IPS DF 6.9 (cell line): Measurements from ENCODE around the gene UBA7.
"Not testable (repeated sequence)": the region's sequence is repeated elsewhere in the genome, so short reads cannot be mapped to it uniquely, and the experiment has no call there.

Experiments used
- DNase-seq: peaks from one replicate; pipeline ENCODE4 v3.0.0-alpha.2; 2013; ENCODE audit warnings: low read depth, low spot score
- H3K27ac ChIP-seq: one replicate; pipeline ENCODE4 v1.5.1; 2013; ENCODE audit warnings: low read length, control low read depth
- H3K27me3 ChIP-seq: 2 replicates; pipeline ENCODE4 v1.6.1; 2013; ENCODE audit warnings: mild to moderate bottlenecking, low read length; ENCODE audit not compliant: control insufficient read depth, insufficient read depth
- H3K36me3 ChIP-seq: 2 replicates; pipeline ENCODE4 v1.6.1; 2013; ENCODE audit warnings: low read length; ENCODE audit not compliant: control insufficient read depth, insufficient read depth
- H3K4me1 ChIP-seq: 2 replicates; pipeline ENCODE4 v1.6.1; 2013; ENCODE audit warnings: low read length; ENCODE audit not compliant: control insufficient read depth, insufficient read depth
- H3K4me3 ChIP-seq: 2 replicates; pipeline ENCODE4 v1.5.1; 2013; ENCODE audit warnings: mild to moderate bottlenecking, low read length
- H3K9me3 ChIP-seq: 2 replicates; pipeline ENCODE4 v1.6.1; 2013; ENCODE audit warnings: low read length, inconsistent platforms; ENCODE audit not compliant: control insufficient read depth, insufficient read depth
- WGBS: extraction: QIAGEN DNeasy Blood & Tissue Kit; methylation state at CpG from one replicate; pipeline ENCODE4 v1.1.7; 2013; ENCODE audit warnings: mixed read lengths, missing lambda C conversion rate; ENCODE audit not compliant: insufficient read length, insufficient coverage; 5-methylcytosine and 5-hydroxymethylcytosine counted together

UBA7 gene

DNA sequence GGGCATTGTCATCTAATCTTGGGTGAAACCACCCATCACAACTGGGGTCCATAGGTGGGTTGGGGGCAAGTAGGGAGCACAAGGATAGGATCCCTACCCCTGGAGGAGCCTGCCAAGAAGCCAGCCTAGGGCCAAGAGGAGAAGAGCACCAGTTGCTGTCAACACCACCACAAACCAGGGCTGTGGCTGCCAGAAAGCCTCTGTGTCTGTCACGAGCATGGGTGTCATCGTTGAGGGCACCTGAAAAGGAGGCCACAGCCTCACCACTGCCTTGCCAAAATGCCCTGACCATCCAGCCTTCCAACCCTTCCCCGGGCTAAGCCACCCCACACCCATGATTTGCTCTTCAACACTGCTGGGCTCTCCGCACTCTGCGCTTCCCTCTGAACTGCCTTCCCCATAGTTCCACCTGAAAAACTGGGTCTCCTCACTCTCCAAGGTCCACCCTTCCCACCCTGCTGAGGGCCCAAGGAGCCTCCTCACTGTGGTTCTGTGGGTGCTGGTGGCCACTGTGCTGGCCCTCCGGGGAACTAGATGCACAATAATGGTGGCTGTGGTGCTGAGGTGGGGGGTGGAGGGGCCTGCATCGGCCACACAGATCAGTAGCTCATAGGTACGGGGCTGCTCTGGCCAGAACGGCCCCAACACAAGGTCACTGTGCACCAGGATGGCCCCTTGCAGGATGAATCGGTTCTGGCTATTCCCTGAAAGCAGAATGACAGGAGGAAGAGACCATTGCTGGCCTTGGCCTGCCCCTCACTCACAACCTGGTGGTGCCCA lies 21.2 kb downstream of the UBA7 start:
- no peak overlapping the region for H3K27ac ChIP-seq
- no CpG with 5 or more reads among the region's 10 CpGs for WGBS
- no peaks in the 10 kb centered on the region for H3K9me3 ChIP-seq
- H3K27me3 ChIP-seq, result no peaks in the 10 kb centered on the region
- no peaks in the 10 kb centered on the region for H3K4me1 ChIP-seq
- no peaks in the 10 kb centered on the region for H3K36me3 ChIP-seq
- no peak overlapping the region for H3K4me3 ChIP-seq
- DNase-seq, result no peak

DNA sequence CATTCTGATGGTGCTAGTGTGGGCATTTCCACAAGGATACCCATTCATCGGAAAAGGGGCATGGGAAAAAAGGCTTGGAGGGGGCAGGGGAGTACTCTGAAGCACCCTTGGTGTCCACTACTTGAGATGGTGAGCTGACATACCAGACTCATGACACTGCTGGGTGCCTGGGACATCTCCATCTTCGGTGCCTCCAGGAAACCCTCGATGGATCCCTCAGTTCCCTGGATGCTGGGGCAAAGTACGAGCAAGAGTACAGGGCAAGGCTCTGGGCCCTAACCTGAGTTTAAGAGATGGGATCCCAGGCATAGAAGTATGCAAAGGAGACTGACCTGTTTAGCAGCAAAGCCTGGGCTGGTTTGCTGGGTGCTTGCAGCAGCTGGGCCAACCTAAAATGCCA lies 22.2 kb downstream of the UBA7 start:
- no peaks in the 10 kb centered on the region for H3K27me3 ChIP-seq
- H3K4me1 ChIP-seq, result peaks cover 3% of the 10 kb centered on the region
- H3K4me3 ChIP-seq, result no peak overlapping the region
- no peak for DNase-seq
- no peaks in the 10 kb centered on the region for H3K36me3 ChIP-seq
- WGBS, result no CpG with 5 or more reads among the region's 4 CpGs
- H3K27ac ChIP-seq, result no peak overlapping the region
- H3K9me3 ChIP-seq, result no peaks in the 10 kb centered on the region

DNA sequence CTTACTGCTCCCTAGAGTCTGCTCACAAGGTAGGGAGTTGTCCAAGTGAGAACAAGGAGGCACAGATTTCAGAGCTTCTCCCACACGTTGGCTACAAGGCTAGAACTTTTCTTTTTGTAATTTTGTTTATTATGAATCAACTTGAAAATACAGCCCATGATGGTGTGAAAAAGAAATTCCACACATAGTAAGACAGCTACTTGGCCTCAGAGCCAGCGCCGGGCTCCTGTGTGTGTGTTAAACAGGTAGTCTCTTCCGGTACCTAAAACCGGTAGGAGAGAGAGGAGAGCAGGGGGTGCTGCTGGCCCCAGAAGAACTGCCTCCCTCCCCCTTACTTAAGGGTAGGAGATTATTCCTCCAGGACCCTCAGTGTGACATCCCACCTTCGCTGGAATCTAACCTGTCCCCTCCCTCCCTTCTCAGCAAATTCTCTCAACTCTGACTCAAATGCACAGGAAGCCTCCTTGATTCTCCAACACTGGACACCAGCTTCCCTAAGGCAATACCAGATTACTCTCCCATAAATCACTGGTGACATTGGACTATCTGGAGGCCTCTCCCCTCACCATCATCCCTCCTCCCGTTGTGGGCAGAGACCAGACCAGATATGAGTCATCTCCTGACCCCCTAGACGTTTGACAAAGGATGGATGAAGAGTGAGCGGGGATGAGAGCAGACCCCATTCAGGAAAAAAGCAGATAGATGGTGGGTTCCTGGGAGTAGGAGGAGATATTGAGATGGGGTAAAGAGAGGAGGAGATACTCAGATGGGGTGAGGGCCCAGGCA lies 22.9 kb downstream of the UBA7 start:
- WGBS, result no CpG with 5 or more reads among the region's 9 CpGs
- H3K27ac ChIP-seq, result no peak overlapping the region
- H3K4me1 ChIP-seq, result peaks cover 3% of the 10 kb centered on the region
- H3K4me3 ChIP-seq, result no peak overlapping the region
- H3K36me3 ChIP-seq, result no peaks in the 10 kb centered on the region
- H3K27me3 ChIP-seq, result no peaks in the 10 kb centered on the region
- DNase-seq, result no peak
- H3K9me3 ChIP-seq, result no peaks in the 10 kb centered on the region

DNA sequence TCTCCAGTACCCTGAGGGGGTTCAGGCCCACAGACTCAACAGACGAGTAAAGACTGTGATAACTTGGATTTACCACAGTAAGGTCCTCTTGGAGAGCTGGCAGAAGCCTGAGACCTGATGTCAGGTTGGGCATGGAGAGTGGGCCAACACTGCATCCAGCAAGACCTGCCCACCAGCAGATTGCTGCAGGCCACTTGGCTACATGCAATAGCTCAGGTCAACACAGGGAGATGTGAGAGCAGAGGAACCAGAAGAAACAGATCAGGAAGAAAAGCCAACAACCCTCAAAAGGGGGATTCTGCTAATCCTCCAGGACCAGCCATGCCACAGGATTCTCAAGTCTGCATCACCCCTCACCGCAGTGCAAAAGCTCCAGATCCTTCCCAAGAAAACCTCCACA lies 25.7 kb downstream of the UBA7 start:
- Histone ChIP-seq H3K36me3 (no peaks in the 10 kb centered on the region), H3K4me3 (no peak overlapping the region), H3K27me3 (no peaks in the 10 kb centered on the region), H3K4me1 (peaks cover 3% of the 10 kb centered on the region), H3K27ac (no peak overlapping the region), H3K9me3 (no peaks in the 10 kb centered on the region)
- no CpG with 5 or more reads among the region's 2 CpGs for WGBS
- DNase-seq, result no peak

DNA sequence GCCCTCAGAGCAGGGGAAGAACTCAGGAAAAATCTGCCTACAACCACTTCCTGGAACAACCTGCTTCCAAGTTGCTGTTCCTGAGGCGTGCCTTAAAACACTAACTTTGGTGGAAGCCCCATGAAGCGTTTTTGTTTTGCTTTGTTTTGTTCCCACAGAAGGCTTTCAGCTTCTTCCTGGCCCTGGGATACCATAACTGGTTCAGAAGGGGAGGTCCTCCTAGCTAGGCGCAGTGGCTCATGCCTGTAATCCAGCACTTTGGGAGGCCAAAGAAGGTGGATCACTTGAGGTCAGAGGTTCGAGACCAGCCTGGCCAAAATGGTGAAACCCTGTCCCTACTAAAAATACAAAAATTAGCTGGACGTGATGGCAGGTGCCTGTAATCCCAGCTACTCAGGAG lies 26.2 kb downstream of the UBA7 start:
- Histone ChIP-seq H3K36me3 (no peaks in the 10 kb centered on the region), H3K4me3 (no peak overlapping the region), H3K27me3 (no peaks in the 10 kb centered on the region), H3K27ac (no peak overlapping the region), H3K9me3 (no peaks in the 10 kb centered on the region), H3K4me1 (peaks cover 3% of the 10 kb centered on the region)
- no peak for DNase-seq
- WGBS, result no CpG with 5 or more reads among the region's 5 CpGs

DNA sequence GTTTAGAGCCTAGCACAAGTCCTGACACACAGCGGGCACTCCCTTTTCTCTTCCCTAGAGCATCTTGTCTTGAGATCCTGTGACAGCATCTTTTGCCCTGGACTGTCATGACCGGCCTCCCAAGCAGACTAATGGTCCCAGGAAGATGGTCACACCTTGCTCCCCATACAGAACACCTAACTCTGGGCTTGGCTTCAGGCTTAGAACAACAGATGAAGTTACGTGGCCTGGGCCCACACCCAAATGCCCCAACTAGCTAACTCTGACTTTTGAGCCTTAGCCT lies 26.6 kb downstream of the UBA7 start:
- no peak overlapping the region for H3K27ac ChIP-seq
- H3K4me1 ChIP-seq, result peaks cover 3% of the 10 kb centered on the region
- H3K4me3 ChIP-seq, result no peak overlapping the region
- H3K27me3 ChIP-seq, result no peaks in the 10 kb centered on the region
- no CpG with 5 or more reads among the region's 3 CpGs for WGBS
- no peaks in the 10 kb centered on the region for H3K36me3 ChIP-seq
- no peaks in the 10 kb centered on the region for H3K9me3 ChIP-seq
- no peak for DNase-seq

DNA sequence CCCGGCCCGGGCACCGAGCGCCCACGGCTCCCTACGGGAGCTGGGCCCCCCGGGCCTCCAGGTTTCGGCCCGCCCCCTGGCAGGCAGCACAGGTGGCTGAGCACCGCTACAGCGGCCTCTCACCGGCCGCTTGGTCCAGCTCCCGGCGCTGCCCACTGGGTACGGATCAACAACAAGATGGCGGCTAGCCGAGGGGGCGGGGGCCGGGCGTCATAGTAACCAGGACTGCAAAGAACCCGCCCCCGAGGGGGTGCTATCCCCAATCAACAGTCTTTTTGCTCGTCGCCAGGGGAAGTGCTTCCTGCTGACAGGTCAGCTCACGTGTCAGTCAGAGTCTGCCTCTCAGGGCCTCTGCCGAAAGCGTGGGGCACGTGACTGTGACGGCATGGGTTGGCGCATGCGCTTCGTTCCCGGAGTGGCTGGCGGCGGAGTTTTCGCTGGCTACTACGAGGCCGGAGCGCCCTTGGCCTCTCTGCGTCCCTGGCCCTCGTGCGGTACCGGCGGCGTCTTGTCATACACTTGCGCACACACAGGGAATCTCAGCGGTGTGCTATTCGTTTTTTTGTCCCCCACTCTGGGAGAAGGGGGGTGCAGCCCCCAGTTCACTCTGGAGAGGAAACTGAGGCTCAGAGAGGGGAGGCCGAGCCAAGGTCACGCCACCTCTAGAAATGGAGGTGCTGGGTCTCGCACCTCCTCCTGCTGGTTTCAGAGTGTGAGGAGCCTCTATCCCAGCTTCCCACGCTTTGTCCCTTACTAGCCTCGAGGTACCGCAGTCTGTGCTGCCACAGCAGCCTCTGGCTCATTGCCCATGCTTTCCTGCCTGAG lies 27.2 kb downstream of the UBA7 start, which contains the start of gene IP6K1:
IP6K1 (minus strand) TSS at position 186 of the 825 bp plus-strand sequence. CDS start 38,502 bp downstream, outside the sequence.
- DNase-seq, result peak; percentile 99
- Histone ChIP-seq H3K36me3 (no peaks in the 10 kb centered on the region), H3K4me1 (peaks cover 3% of the 10 kb centered on the region), H3K9me3 (no peaks in the 10 kb centered on the region), H3K4me3 (peak within 1 kb of the TSS; percentile 87), H3K27ac (no peak within 1 kb of the TSS), H3K27me3 (no peaks in the 10 kb centered on the region)
- WGBS, result no CpG with 5 or more reads among the region's 55 CpGs

DNA sequence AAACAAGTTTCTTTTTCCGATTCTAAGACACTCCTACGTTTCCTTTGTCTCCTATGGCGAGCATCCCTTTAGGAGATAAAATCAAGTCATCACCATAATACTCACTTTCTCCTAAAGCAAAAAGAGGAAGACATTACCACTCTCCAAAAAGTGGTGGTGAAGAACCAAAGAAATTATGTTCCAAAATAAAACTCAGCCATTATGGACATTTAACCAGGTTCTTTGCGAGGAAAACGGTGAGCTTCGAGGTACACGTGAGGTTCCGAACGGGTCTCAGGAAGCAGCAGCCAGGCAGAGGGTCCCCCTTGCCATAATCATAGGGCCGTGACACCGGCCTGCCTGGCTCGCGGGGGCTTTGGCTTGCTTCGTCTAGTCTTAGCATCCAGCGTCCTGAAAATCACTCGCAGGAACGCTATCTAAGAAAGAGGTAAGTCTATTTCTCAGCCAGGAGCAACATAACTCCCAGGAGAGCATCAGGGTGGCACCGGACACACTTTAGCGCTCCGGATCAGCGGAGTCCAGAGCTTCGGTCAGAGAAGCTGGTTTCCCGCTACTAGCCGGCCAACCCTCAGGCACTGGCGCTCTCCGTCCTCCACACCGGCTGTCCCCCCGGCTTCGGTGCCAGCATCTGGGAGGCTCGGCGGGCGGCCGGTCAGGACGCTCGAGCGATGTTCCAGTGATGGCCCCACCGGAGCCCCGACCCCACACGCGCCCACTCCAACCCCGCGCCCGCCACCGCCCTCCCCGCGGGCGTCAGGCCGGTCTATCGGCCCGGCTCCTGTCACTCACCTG lies 28.0 kb downstream of the UBA7 start:
- no peak for DNase-seq
- Histone ChIP-seq H3K36me3 (no peaks in the 10 kb centered on the region), H3K27me3 (no peaks in the 10 kb centered on the region), H3K4me1 (peaks cover 3% of the 10 kb centered on the region), H3K9me3 (no peaks in the 10 kb centered on the region), H3K4me3 (peak overlapping the region; percentile 87), H3K27ac (no peak overlapping the region)
- WGBS, result no CpG with 5 or more reads among the region's 50 CpGs

DNA sequence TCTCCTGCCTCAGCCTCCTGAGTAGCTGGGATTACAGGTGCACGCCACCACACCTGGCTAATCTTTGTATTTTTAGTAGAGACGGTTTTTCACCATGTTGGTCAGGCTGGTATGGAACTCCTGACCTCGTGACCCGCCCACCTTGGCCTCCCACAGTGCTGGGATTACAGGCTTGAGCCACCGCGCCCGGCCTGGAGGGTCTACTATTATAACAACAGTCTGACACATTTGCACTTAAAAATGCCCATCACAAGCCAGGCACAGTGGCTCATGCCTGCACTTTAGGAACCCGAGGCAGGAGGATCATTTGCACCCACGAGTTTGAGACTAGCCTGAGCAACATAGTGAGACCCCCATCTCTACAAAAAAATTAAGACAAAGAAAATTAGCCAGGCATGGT lies 31.5 kb downstream of the UBA7 start:
- H3K4me1 ChIP-seq, result not testable (repeated sequence)
- WGBS, result no CpG with 5 or more reads among the region's 9 CpGs

More for the DNA sequence above, 31.5 kb downstream of the UBA7 start:
- not testable (repeated sequence) for H3K27me3 ChIP-seq, H3K9me3 ChIP-seq, H3K27ac ChIP-seq, H3K36me3 ChIP-seq, DNase-seq, H3K4me3 ChIP-seq
